CD14-positive monocyte (primary cell): ENCODE results near the gene EPB41L5. TPM values are rescaled to one million over a fixed set of nuclear protein-coding genes. Genes with fewer than 3 reads are reported as not detected.

Experiments used
- DNase-seq, 3 donors: peaks; one replicate each; pipeline ENCODE4 v3.0.0-alpha.2; 2011 to 2022
- H2AFZ ChIP-seq: 2 replicates; pipeline ENCODE4 v1.6.0; 2012; ENCODE audit warnings: mild to moderate bottlenecking, low read depth, low read length, inconsistent platforms; ENCODE audit not compliant: insufficient read depth, poor library complexity, severe bottlenecking
- H3K27ac ChIP-seq, 2 donors: 1 replicate in 1 of 2; 2 replicates in 1 of 2; pipeline ENCODE4 v1.5.1; 2012 to 2013; ENCODE audit warnings: low read length in 2 of 2, control low read depth in 1 of 2, inconsistent platforms in 1 of 2, low read depth in 1 of 2, mild to moderate bottlenecking in 1 of 2
- H3K27me3 ChIP-seq, 2 donors: one replicate each; pipeline versions ENCODE4 v1.6.0 to v1.6.1; 2011 to 2013; ENCODE audit warnings: low read length in 2 of 2; ENCODE audit not compliant: control insufficient read depth in 2 of 2, insufficient read depth in 2 of 2
- H3K36me3 ChIP-seq, 2 donors: replicated peaks in 1 of 2; 1 replicate in 1 of 2; 2 replicates in 1 of 2; pipeline versions ENCODE4 v1.5.1 to v1.6.1; 2012 to 2013; ENCODE audit warnings: low read length in 2 of 2, control low read depth in 1 of 2, inconsistent platforms in 1 of 2, mild to moderate bottlenecking in 1 of 2; ENCODE audit not compliant: insufficient read depth in 2 of 2, control insufficient read depth in 1 of 2
- H3K4me1 ChIP-seq, 2 donors: 1 replicate in 1 of 2; 2 replicates in 1 of 2; pipeline versions ENCODE4 v1.5.1 to v1.6.1; 2012 to 2013; ENCODE audit warnings: low read length in 2 of 2, control low read depth in 1 of 2, inconsistent platforms in 1 of 2, mild to moderate bottlenecking in 1 of 2, moderate library complexity in 1 of 2; ENCODE audit not compliant: insufficient read depth in 2 of 2, control insufficient read depth in 1 of 2
- H3K4me2 ChIP-seq: replicated peaks from 2 replicates; pipeline ENCODE3; 2012; ENCODE audit warnings: low read length, moderate library complexity, mild to moderate bottlenecking; ENCODE audit not compliant: poor library complexity, severe bottlenecking; ENCODE audit errors: extremely low read depth
- H3K4me3 ChIP-seq, 3 experiments: fragments of 200-600 bp in 1 of 3; sonication (generic) in 1 of 3; replicated peaks in 1 of 3; 1 replicate in 2 of 3; 2 replicates in 1 of 3; pipeline ENCODE4 v1.5.1; 2011 to 2013; ENCODE audit warnings: low read length in 3 of 3, mild to moderate bottlenecking in 3 of 3, control low read depth in 2 of 3, low read depth in 2 of 3, inconsistent platforms in 1 of 3, moderate library complexity in 1 of 3
- H3K79me2 ChIP-seq: 2 replicates; pipeline ENCODE4 v1.6.0; 2012; ENCODE audit warnings: mild to moderate bottlenecking, control low read depth, inconsistent platforms, low read length, moderate library complexity; ENCODE audit not compliant: insufficient read depth
- H3K9ac ChIP-seq: 2 replicates; pipeline ENCODE4 v1.6.0; 2017; ENCODE audit warnings: low read length, mild to moderate bottlenecking; ENCODE audit not compliant: insufficient read depth, poor library complexity, severe bottlenecking
- H3K9me3 ChIP-seq, 2 donors: replicated peaks in 1 of 2; 1 replicate in 1 of 2; 2 replicates in 1 of 2; pipeline versions ENCODE4 v1.5.1 to v1.6.1; 2012 to 2013; ENCODE audit warnings: low read length in 2 of 2, control low read depth in 1 of 2; ENCODE audit not compliant: control insufficient read depth in 1 of 2, insufficient read depth in 1 of 2
- H4K20me1 ChIP-seq: 2 replicates; pipeline ENCODE4 v1.6.0; 2012; ENCODE audit warnings: mild to moderate bottlenecking, low read length, control low read depth, moderate library complexity; ENCODE audit not compliant: insufficient read depth
- H3K27ac Mint-ChIP-seq, 7 donors: one replicate each; pipeline ENCODE4 v1.8.0; 2020; ENCODE audit warnings: mild to moderate bottlenecking in 7 of 7, mixed read lengths in 7 of 7, moderate library complexity in 6 of 7, inconsistent platforms in 2 of 7
- H3K27me3 Mint-ChIP-seq, 3 donors: one replicate each; pipeline ENCODE4 v1.8.0; 2021 to 2022; ENCODE audit warnings: low read depth in 3 of 3, mild to moderate bottlenecking in 3 of 3, mixed read lengths in 3 of 3, moderate library complexity in 3 of 3, inconsistent platforms in 1 of 3
- H3K36me3 Mint-ChIP-seq, 2 donors: one replicate each; pipeline ENCODE4 v1.8.0; 2020; ENCODE audit warnings: mixed read lengths in 2 of 2, inconsistent platforms in 1 of 2, mild to moderate bottlenecking in 1 of 2
- H3K4me1 Mint-ChIP-seq: one replicate; pipeline ENCODE4 v1.8.0; 2020; ENCODE audit warnings: mild to moderate bottlenecking, mixed read lengths
- H3K4me3 Mint-ChIP-seq, 2 donors: one replicate each; pipeline ENCODE4 v1.8.0; 2020; ENCODE audit warnings: mild to moderate bottlenecking in 2 of 2, mixed read lengths in 2 of 2, moderate library complexity in 1 of 2
- H3K9me3 Mint-ChIP-seq, 7 donors: one replicate each; pipeline ENCODE4 v1.8.0; 2020 to 2022; ENCODE audit warnings: mixed read lengths in 7 of 7, mild to moderate bottlenecking in 6 of 7, moderate library complexity in 6 of 7, inconsistent platforms in 2 of 7
- WGBS: methylation state at CpG from one replicate; pipeline ENCODE4 v1.1.5; 2013; ENCODE audit warnings: missing lambda C conversion rate; ENCODE audit not compliant: insufficient coverage; 5-methylcytosine and 5-hydroxymethylcytosine counted together
- intact Hi-C, 2 donors: fragments of 100-400 bp; cut with micrococcal nuclease; formaldehyde crosslinking; loops; one replicate each; pipeline versions ENCODE4 v1.15.0 to v1.15.1; 2023
- polyA plus RNA-seq, 3 donors: library from polyadenylated mRNA; depleted of rRNA in 1 of 3; unstranded in 2 of 3; stranded (reverse) in 1 of 3; fragments of 300-500 nt in 2 of 3; fragments of >200 nt in 1 of 3; fragmentation: Illumina TruSeq in 2 of 3; gene quantifications; 1 replicate in 2 of 3; 2 replicates in 1 of 3; pipeline ENCODE4 v1.2.3, GENCODE V29; 2012 to 2021
- small RNA-seq: library from RNA; depleted of rRNA; stranded (forward); fragments of <200 nt; gene quantifications from one replicate; pipeline ENCODE3, GENCODE V24; 2012; ENCODE audit warnings: low read depth; ENCODE audit not compliant: insufficient read length
- TF ChIP-seq, protein P1 (sequence below): fragments of 200-600 bp; IDR thresholded peaks from one replicate; pipeline ENCODE4 v1.8.0; 2022; ENCODE audit warnings: antibody characterized with exemption, mild to moderate bottlenecking

The EPB41L5 gene
- polyA plus RNA-seq, 3 donors: 1.4 to 2.4 (median 2.0) TPM

DNA sequence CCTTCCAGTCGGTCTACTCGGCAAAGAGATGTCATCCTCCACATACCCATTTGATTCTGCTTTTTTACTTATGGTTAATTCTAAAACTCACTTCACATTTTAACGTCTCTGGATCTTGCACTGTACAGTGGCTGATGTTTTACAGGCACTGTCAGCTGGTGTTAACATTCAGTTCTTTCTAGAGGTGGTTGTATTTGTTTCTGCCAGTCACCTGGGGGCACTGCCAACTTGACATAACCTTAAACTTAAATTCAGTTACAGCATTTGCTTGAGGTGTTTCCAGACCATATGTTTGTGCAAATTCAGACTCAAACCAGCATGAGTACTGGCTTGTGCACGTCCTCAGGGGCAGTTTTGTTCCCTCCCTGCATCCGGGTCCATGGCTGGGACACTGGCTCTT is 215.6 kb downstream of the EPB41L5 start:
- Histone ChIP-seq H2AFZ (no peak overlapping the region), H3K9ac (no peak overlapping the region), H4K20me1 (no peaks in the 10 kb centered on the region), H3K27ac (no peak overlapping the region), H3K4me3 (no peak overlapping the region), H3K9me3 (no peaks in the 10 kb centered on the region), H3K4me2 (no peak overlapping the region), H3K36me3 (no peaks in the 10 kb centered on the region), H3K4me1 (peaks cover 20 to 26% of the 10 kb centered on the region in 2 donors), H3K79me2 (no peaks in the 10 kb centered on the region), H3K27me3 (peaks cover 0 to 5% of the 10 kb centered on the region in 2 donors)
- peaks cover 15 to 21% (median 20%) of the 10 kb centered on the region in 3 donors for H3K27me3 Mint-ChIP-seq
- H3K9me3 Mint-ChIP-seq: peaks cover 0 to 3% (median 0%) of the 10 kb centered on the region in 7 donors
- H3K36me3 Mint-ChIP-seq: peaks cover 0 to 8% of the 10 kb centered on the region in 2 donors
- H3K4me1 Mint-ChIP-seq: peaks cover 39% of the 10 kb centered on the region
- no peak overlapping the region for H3K27ac Mint-ChIP-seq
- 40% methylated on average over 1 of the region's 5 CpGs for WGBS
- intact Hi-C loops: loop anchor here in 1 of 2 donors (10.0 kb wide), 1 partner anchor 86 kb away; no protein-coding TSS in a partner anchor
- peak overlapping the region in 1 of 2 donors; percentile 24 for H3K4me3 Mint-ChIP-seq
- TF ChIP-seq, protein P1, sequence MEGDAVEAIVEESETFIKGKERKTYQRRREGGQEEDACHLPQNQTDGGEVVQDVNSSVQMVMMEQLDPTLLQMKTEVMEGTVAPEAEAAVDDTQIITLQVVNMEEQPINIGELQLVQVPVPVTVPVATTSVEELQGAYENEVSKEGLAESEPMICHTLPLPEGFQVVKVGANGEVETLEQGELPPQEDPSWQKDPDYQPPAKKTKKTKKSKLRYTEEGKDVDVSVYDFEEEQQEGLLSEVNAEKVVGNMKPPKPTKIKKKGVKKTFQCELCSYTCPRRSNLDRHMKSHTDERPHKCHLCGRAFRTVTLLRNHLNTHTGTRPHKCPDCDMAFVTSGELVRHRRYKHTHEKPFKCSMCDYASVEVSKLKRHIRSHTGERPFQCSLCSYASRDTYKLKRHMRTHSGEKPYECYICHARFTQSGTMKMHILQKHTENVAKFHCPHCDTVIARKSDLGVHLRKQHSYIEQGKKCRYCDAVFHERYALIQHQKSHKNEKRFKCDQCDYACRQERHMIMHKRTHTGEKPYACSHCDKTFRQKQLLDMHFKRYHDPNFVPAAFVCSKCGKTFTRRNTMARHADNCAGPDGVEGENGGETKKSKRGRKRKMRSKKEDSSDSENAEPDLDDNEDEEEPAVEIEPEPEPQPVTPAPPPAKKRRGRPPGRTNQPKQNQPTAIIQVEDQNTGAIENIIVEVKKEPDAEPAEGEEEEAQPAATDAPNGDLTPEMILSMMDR: no peak
- no peak for DNase-seq

Small RNA genes lying within 50 kb of the gene (small RNA-seq; reads per million reads assigned to genes)
- gene MTND4LP14 (not detected), gene RF00019 (not detected)

Other genes starting within 250 kb of the EPB41L5 start
- gene TMEM185B, start 210.3 kb downstream of the EPB41L5 start, polyA plus RNA-seq: 10 to 100 TPM in 2 of 3 donors, 1 to 10 TPM in 1; 9.7 to 20.4 (median 18.1) TPM
- 100 to 1,000 TPM in 2 of 3 donors, 10 to 100 TPM in 1; 57.2 to 163 (median 139) TPM for gene RALB, start 239.8 kb downstream of the EPB41L5 start, polyA plus RNA-seq